ENCODE data around the gene N4BP2.
"Not testable (repeated sequence)": the region's sequence is repeated elsewhere in the genome, so short reads cannot be mapped to it uniquely, and the experiment has no call there.

N4BP2 gene

GRCh38 chr4:40056716-40057585, at the start of gene N4BP2:
TSS of gene N4BP2 (plus strand) at chr4:40056850. CDS start at chr4:40097341, 40,491 bp downstream.
- peak; percentile 85 for DNase-seq
- Mint-ChIP-seq H3K9me3 (no peaks in the 10 kb centered on the region), H3K36me3 (ENCODE audit: low read depth) (peaks cover 16% of the 10 kb centered on the region), H3K27me3 (ENCODE audit: low read depth, poor library complexity) (peaks cover 2% of the 10 kb centered on the region), H3K4me1 (peaks cover 37% of the 10 kb centered on the region), H3K27ac (peak within 1 kb of the TSS; percentile 99), H3K4me3 (peak within 1 kb of the TSS; percentile 92)
- peak; percentile 46 for TF ChIP-seq CTCF (IDR thresholded peaks at IDR 0.05)

GRCh38 chr4:40016007-40016406, 40.6 kb upstream of the N4BP2 start:
- no peak overlapping the region for H3K27ac Mint-ChIP-seq
- H3K27me3 Mint-ChIP-seq (ENCODE audit: low read depth, poor library complexity) = peaks cover 9% of the 10 kb centered on the region
- no peaks in the 10 kb centered on the region for H3K9me3 Mint-ChIP-seq
- H3K36me3 Mint-ChIP-seq (ENCODE audit: low read depth) = no peaks in the 10 kb centered on the region
- DNase-seq = no peak
- no peak overlapping the region for H3K4me3 Mint-ChIP-seq
- H3K4me1 Mint-ChIP-seq = no peaks in the 10 kb centered on the region
- TF ChIP-seq CTCF (IDR thresholded peaks at IDR 0.05) = no peak

- no peak for DNase-seq
- no peaks in the 10 kb centered on the region for H3K36me3 Mint-ChIP-seq (ENCODE audit: low read depth)
- peaks cover 12% of the 10 kb centered on the region for H3K27me3 Mint-ChIP-seq (ENCODE audit: low read depth, poor library complexity)
- no peaks in the 10 kb centered on the region for H3K4me1 Mint-ChIP-seq
- no peak overlapping the region for H3K27ac Mint-ChIP-seq
- no peak overlapping the region for H3K4me3 Mint-ChIP-seq
- no peaks in the 10 kb centered on the region for H3K9me3 Mint-ChIP-seq
- TF ChIP-seq CTCF (IDR thresholded peaks at IDR 0.05) = no peak
These were observed 36.4 kb upstream of the N4BP2 start for GRCh38 chr4:40020221-40020620.

GRCh38 chr4:40021116-40021515, 35.5 kb upstream of the N4BP2 start:
- not testable (repeated sequence) for H3K36me3 Mint-ChIP-seq (ENCODE audit: low read depth); DNase-seq; H3K27ac Mint-ChIP-seq; H3K4me3 Mint-ChIP-seq; H3K9me3 Mint-ChIP-seq; H3K4me1 Mint-ChIP-seq
- H3K27me3 Mint-ChIP-seq (ENCODE audit: low read depth, poor library complexity) = peaks cover 12% of the 10 kb centered on the region

GRCh38 chr4:40024049-40024448, 32.6 kb upstream of the N4BP2 start:
- H3K9me3 Mint-ChIP-seq; H3K4me1 Mint-ChIP-seq; H3K27me3 Mint-ChIP-seq (ENCODE audit: low read depth, poor library complexity); H3K4me3 Mint-ChIP-seq; H3K36me3 Mint-ChIP-seq (ENCODE audit: low read depth); H3K27ac Mint-ChIP-seq; DNase-seq: not testable (repeated sequence)

GRCh38 chr4:40032785-40033184, 23.9 kb upstream of the N4BP2 start:
- Mint-ChIP-seq H3K9me3 (no peaks in the 10 kb centered on the region), H3K4me1 (peaks cover 5% of the 10 kb centered on the region), H3K27me3 (ENCODE audit: low read depth, poor library complexity) (peaks cover 3% of the 10 kb centered on the region), H3K27ac (no peak overlapping the region), H3K4me3 (no peak overlapping the region), H3K36me3 (ENCODE audit: low read depth) (no peaks in the 10 kb centered on the region)
- no peak for DNase-seq
- TF ChIP-seq CTCF (IDR thresholded peaks at IDR 0.05) = no peak

DNA sequence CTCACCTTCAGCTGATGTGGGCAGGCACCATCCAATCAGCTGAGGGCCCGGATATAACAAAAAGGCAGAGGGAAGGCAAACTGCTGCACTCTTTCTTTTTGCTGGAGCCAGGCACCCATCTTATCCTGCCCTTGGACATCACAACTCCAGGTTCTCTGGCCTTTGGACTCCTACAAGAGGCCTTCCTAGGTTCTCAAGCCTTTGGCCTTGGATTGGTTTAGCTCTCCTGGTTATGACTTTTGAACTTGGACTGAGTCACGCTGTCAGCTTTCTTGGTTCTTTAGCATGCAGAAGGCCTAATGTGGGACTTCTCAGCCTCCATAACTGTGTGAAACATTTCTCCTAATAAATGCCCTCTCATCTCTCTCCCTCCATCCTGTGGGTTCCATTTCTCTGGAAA, 23.0 kb upstream of the N4BP2 start:
- no peaks in the 10 kb centered on the region for H3K36me3 Mint-ChIP-seq (ENCODE audit: low read depth)
- no peak for TF ChIP-seq CTCF (IDR thresholded peaks at IDR 0.05)
- DNase-seq = no peak
- H3K4me3 Mint-ChIP-seq = no peak overlapping the region
- H3K4me1 Mint-ChIP-seq = no peaks in the 10 kb centered on the region
- peaks cover 3% of the 10 kb centered on the region for H3K27me3 Mint-ChIP-seq (ENCODE audit: low read depth, poor library complexity)
- H3K27ac Mint-ChIP-seq = no peak overlapping the region
- no peaks in the 10 kb centered on the region for H3K9me3 Mint-ChIP-seq
